Measurements from ENCODE around the gene ENTPD8.

Gene ENTPD8

GRCh38 chr9:137431416-137431931 is 9.7 kb downstream of the ENTPD8 start:
- no peak for DNase-seq (ENCODE audit: low read depth in 2 of 2)

DNA sequence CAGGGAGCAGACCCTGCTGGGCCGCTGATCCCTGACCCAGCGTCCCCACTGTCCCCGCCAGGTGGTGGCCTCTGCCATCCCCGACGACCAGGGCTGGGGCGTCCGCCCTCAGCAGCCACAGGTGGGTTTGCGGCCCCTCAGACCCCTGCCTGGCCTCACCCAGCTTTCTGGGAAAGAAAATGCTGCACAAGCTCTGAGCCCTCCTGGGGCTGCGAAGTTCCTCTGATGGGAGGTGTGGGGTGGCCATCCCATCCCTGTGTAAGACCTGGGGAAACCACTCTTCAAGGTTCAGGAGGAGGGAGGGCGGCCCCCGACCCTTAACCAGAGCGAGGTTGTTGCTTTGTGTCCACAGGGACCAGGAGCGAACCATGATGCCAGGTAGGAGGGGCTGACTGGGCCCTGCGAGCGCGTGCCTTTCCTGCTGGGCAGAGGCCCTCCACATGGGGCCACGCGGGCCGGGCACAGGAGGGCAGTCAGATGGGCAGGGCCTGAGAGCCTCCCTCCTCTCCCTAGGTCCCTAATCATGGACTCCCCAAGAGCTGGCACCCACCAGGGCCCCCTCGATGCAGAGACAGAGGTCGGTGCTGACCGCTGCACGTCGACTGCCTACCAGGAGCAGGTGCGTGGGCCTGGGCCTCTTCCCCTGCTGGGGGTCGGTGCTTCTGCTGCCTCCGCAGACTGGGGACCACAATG is 10.3 kb downstream of the ENTPD8 start:
- DNase-seq (ENCODE audit: low read depth in 2 of 2), result no peak

- DNase-seq (ENCODE audit: low read depth in 2 of 2), result no peak
Observed at GRCh38 chr9:137429974-137430722, 11.0 kb downstream of the ENTPD8 start.

GRCh38 chr9:137429546-137429890 is 11.6 kb downstream of the ENTPD8 start:
- DNase-seq (ENCODE audit: low read depth in 2 of 2), result no peak

- DNase-seq (ENCODE audit: low read depth in 2 of 2), result no peak
Observed at GRCh38 chr9:137428841-137429545, 12.2 kb downstream of the ENTPD8 start.

- DNase-seq (ENCODE audit: low read depth in 2 of 2), result no peak
Observed at GRCh38 chr9:137428311-137428630, 12.9 kb downstream of the ENTPD8 start.

- no peak for DNase-seq (ENCODE audit: low read depth in 2 of 2)
Observed at GRCh38 chr9:137427454-137428310, 13.5 kb downstream of the ENTPD8 start.

GRCh38 chr9:137426018-137426681 is 15.0 kb downstream of the ENTPD8 start:
- DNase-seq (ENCODE audit: low read depth in 2 of 2), result no peak

DNA sequence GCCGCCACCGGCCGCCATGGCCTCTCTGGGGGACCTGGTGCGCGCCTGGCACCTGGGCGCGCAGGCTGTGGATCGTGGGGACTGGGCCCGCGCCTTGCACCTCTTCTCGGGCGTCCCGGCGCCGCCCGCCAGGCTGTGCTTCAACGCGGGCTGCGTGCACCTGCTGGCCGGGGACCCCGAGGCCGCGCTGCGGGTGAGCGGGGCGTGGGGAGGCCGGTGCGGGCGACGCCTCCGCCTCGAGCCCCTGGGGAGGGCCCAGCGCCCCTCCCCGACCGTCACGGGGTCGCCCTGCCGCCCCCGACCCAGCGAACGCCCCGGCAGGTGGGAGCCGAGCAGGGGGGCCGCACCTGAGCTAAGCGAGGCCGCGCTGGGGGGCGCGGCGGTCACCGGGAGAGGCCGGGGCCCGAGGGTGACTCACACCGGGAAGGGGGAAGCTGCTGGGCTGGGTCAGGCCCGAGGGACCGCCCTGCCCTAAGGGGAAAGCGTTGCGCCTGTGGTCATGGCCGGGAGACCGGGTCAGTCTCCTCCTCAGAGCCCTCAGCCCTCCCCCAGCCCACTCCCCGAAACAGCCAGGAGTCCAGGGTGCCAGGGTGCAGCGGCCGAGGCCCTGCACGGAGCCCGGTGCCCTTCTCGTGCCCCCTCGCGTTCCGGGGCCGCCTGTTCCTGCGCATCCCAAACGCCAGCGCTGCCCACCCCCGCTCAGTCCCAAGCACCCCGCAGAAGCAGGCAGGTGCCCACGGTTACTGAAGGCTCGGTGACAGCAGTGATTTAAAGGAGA is 17.5 kb downstream of the ENTPD8 start:
- DNase-seq (ENCODE audit: low read depth in 2 of 2), result no peak

- DNase-seq (ENCODE audit: low read depth in 2 of 2), result peak; percentile 80 to 88
Observed at GRCh38 chr9:137422604-137423513, 18.3 kb downstream of the ENTPD8 start, which contains the start of the genes EXD3 and NOXA1. EXD3 (minus strand) TSS chr9:137423162; CDS start chr9:137395357, 27,805 bp downstream. NOXA1 (plus strand) TSS chr9:137423393; CDS start chr9:137423530, 137 bp downstream.

DNA sequence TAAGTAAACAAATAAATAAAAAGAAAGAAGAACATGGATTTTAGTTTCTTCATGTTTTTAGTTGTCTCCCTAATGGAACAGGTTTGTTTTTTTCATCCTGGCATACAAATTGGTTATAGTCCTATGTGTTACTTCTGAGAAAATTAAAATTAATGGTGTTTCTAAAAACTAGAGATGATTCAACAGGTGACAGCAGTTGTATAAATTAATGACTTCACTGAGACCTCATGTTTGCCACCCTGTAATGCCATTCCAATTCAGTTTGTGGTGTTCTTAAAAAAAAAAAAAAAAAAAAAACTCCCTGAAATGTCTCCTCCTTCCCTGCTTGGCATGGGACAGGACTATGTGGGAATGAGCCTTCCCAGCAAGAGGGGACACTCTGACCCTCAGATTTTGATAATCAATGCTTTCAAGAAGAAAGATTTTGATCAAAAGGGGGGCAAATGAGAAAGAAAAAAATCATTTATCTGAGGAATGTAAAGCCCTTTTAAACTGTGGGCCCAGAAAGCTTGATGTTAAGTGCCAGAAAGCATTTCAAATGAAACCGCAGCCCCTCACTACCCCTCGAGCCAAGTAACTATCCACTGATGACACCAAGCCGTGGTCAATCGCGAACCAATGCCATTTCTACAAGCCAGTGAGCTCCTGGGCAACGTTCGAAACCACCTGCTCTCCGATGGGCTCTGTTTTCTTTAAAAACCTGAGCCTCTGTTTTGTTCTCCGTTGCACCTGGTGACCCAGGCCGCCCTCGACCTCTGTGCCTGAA is 19.1 kb downstream of the ENTPD8 start:
- no peak for DNase-seq (ENCODE audit: low read depth in 2 of 2)

- DNase-seq (ENCODE audit: low read depth in 2 of 2), result no peak
Observed at GRCh38 chr9:137417161-137418021, 23.8 kb downstream of the ENTPD8 start.

GRCh38 chr9:137416563-137417151 is 24.5 kb downstream of the ENTPD8 start:
- no peak for DNase-seq (ENCODE audit: low read depth in 2 of 2)

DNA sequence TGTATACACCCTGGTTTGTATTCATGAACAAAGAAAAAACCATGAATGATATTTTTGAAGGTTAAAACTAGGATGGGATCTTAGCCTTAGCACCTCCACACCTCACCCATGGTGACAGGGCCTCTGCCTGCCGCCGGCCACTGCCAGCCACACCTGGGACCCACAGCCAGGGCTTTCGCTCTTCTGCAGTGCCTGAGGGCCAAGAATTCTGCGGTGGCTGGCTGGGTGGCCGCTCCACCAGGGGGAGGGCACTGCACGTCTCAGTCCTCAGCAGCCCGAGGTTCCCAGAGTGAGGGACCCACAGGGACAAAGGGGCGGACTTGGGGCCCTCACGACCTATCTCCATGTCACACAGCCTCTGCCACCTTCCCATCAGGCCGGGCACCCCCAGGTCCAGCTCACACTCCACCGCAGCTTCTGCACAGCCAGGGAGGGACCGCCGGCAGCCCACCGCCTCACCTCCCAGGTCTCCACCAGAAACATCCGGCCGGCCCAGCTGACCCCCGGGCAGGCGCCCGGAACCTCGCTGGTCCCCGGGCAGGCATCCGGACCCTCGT is 25.1 kb downstream of the ENTPD8 start:
- no peak for DNase-seq (ENCODE audit: low read depth in 2 of 2)

DNA sequence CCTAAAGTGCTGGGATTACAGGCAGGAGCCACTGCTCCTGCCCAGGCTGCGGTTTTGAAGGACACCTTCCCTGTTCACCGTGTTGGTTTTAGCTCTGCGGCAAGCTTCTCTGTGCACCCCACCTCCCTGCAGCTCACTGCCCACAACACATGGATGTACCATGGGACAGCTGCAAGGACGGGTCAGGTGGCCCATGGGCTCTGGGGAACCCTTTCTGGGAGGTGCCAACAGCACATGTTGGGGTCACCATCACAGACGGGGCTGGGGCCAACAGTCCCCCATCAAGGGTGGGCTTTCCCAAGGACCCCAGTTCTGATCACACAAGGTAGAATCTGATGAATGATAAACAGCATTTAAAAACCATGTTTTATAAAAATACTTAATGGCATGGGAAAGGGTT is 25.7 kb downstream of the ENTPD8 start:
- no peak for DNase-seq (ENCODE audit: low read depth in 2 of 2)

DNA sequence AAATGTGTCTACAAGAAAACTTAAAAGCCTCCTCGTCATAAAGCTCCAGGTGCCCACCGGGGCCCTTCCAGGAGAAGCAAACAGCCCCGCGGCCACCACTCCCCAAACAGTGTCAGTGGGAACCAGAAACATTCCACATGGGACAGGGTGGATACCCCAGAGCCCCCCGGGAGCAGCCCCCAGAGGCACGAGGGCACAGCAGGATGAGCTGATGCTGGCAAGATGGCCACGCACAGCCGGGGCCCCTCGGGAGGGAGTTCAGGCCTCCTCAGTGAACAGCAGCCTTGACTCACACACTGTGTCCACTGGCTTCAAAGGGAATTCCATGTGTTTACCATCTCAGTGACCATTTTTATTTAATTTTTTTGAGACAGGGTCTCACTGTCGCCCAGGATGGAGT is 28.7 kb downstream of the ENTPD8 start:
- DNase-seq (ENCODE audit: low read depth in 2 of 2), result no peak

All from stimulated activated CD8-positive, alpha-beta memory T cell treated with anti-CD3 and anti-CD28 coated beads, Interleukin-7, amount 100 ng/mL, for 4 hours (primary cell).